GM12874 (cell line): ENCODE results near the gene FAM107B.

Experiments used
- CTCF ChIP-seq: IDR thresholded peaks from 2 replicates; pipeline ENCODE4 v1.5.1; 2011; ENCODE audit warnings: low read depth, mild to moderate bottlenecking, control low read depth, low read length, moderate library complexity; ENCODE audit not compliant: insufficient read depth

The FAM107B gene

GRCh38 chr10:14667280-14667679 lies 107.4 kb downstream of the FAM107B start:
- TF ChIP-seq CTCF, result no peak

GRCh38 chr10:14665865-14666857 lies 108.5 kb downstream of the FAM107B start:
- TF ChIP-seq CTCF, result no peak

- no peak for TF ChIP-seq CTCF
Observed at GRCh38 chr10:14665304-14665703, 109.4 kb downstream of the FAM107B start.

- no peak for TF ChIP-seq CTCF
Observed at GRCh38 chr10:14664345-14664744, 110.4 kb downstream of the FAM107B start.

GRCh38 chr10:14661818-14662217 lies 112.9 kb downstream of the FAM107B start:
- TF ChIP-seq CTCF, result no peak

- TF ChIP-seq CTCF, result no peak
Observed at GRCh38 chr10:14660831-14661230, 113.9 kb downstream of the FAM107B start.

- TF ChIP-seq CTCF, result no peak
Observed at GRCh38 chr10:14659626-14660196, 115.0 kb downstream of the FAM107B start.
